ENCODE measurements around the gene SLC25A12. TPM values are rescaled to one million over a fixed set of nuclear protein-coding genes. Genes with fewer than 3 reads are reported as not detected.
"Not testable (repeated sequence)": the region's sequence is repeated elsewhere in the genome, so short reads cannot be mapped to it uniquely, and the experiment has no call there.

SLC25A12 gene
- polyA plus RNA-seq, 3 donors = 6.5 to 8.8 (median 7.0) TPM

DNA sequence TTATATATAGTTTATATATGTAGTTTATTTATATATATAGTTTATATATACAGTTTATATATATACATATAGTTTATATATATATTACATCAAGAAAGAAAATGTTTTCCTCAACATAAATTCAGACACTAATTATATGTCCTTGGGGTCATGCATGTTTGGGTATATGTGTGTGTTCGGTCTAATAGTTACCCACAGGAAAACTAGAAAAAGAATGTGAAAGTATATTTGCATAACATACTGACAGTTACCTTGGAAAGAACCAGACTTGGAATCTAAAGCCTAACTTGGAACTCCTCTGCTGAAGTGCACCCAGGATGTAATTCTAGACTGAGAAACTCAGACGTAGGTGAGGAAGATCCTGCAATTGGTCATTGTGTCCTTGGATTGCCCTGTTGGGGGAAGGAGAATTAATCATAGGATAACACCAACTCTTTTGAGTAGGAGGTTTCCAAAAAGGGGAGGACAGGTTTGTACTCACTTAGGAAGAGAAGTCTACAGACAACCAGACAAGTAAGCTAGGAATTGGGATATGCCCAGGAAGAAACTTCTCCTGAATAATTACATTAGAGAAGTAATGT, 8.9 kb upstream of the SLC25A12 start:
- no peak overlapping the region for H2AFZ ChIP-seq (ENCODE audit: insufficient read depth, low read depth, low read length, poor library complexity, severe bottlenecking)
- no peak for DNase-seq
- no peaks in the 10 kb centered on the region for H3K36me3 ChIP-seq (replicated peaks in 1 of 2; ENCODE audit: control insufficient read depth in 1 of 2, insufficient read depth in 2 of 2, low read length in 2 of 2)
- no peaks in the 10 kb centered on the region for H3K27me3 ChIP-seq (ENCODE audit: control insufficient read depth in 2 of 2, insufficient read depth in 2 of 2, low read length in 2 of 2)
- Mint-ChIP-seq H3K36me3 (no peaks in the 10 kb centered on the region), H3K9me3 (peaks cover 0 to 11% (median 3%) of the 10 kb centered on the region in 7 donors), H3K4me1 (no peaks in the 10 kb centered on the region), H3K27me3 (ENCODE audit: low read depth in 3 of 3) (peaks cover 3 to 11% (median 6%) of the 10 kb centered on the region in 3 donors), H3K4me3 (no peak overlapping the region), H3K27ac (no peak overlapping the region)
- intact Hi-C loops (cut with micrococcal nuclease) = no loop called here
- no peaks in the 10 kb centered on the region for H3K79me2 ChIP-seq (ENCODE audit: insufficient read depth, low read length)
- no peaks in the 10 kb centered on the region for H4K20me1 ChIP-seq (ENCODE audit: insufficient read depth, low read length)
- 86% methylated on average over 1 of the region's 2 CpGs for WGBS (ENCODE audit: insufficient coverage)
- H3K4me2 ChIP-seq (replicated peaks; ENCODE audit: extremely low read depth, low read length, poor library complexity, severe bottlenecking) = no peak overlapping the region
- H3K4me3 ChIP-seq (replicated peaks in 1 of 3; ENCODE audit: low read depth in 2 of 3, low read length in 3 of 3) = no peak overlapping the region
- no peaks in the 10 kb centered on the region for H3K4me1 ChIP-seq (ENCODE audit: control insufficient read depth in 1 of 2, insufficient read depth in 2 of 2, low read length in 2 of 2)
- no peak overlapping the region for H3K9ac ChIP-seq (ENCODE audit: insufficient read depth, low read length, poor library complexity, severe bottlenecking)
- H3K27ac ChIP-seq (ENCODE audit: low read depth in 1 of 2, low read length in 2 of 2) = no peak overlapping the region
- TF ChIP-seq, protein P1, sequence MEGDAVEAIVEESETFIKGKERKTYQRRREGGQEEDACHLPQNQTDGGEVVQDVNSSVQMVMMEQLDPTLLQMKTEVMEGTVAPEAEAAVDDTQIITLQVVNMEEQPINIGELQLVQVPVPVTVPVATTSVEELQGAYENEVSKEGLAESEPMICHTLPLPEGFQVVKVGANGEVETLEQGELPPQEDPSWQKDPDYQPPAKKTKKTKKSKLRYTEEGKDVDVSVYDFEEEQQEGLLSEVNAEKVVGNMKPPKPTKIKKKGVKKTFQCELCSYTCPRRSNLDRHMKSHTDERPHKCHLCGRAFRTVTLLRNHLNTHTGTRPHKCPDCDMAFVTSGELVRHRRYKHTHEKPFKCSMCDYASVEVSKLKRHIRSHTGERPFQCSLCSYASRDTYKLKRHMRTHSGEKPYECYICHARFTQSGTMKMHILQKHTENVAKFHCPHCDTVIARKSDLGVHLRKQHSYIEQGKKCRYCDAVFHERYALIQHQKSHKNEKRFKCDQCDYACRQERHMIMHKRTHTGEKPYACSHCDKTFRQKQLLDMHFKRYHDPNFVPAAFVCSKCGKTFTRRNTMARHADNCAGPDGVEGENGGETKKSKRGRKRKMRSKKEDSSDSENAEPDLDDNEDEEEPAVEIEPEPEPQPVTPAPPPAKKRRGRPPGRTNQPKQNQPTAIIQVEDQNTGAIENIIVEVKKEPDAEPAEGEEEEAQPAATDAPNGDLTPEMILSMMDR (IDR thresholded peaks at IDR 0.05) = no peak
- no peaks in the 10 kb centered on the region for H3K9me3 ChIP-seq (replicated peaks in 1 of 2; ENCODE audit: control insufficient read depth in 1 of 2, insufficient read depth in 1 of 2, low read length in 2 of 2)

DNA sequence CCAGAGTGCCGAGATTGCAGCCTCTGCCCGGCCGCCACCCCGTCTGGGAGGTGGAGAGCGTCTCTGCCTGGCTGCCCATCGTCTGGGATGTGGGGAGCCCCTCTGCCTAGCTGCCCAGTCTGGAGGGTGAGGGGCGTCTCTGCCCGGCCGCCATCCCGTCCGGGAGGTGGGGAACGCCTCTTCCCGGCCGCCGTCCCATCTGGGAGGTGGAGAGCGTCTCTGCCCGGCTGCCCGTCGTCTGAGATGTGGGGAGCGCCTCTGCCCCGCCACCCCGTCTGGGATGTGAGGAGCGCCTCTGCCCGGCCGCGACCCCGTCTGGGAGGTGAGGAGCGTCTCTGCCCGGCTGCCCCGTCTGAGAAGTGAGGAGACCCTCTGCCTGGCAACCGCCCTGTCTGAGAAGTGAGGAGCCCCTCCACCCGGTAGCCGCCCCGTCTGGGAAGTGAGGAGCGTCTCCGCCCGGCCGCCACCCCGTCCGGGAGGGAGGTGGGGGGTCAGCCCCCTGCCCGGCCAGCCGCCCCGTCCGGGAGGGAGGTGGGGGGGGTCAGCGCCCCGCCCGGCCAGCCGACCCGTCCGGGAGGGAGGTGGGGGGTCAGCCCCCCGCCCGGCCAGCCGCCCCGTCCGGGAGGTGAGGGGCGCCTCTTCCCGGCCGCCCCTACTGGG, 5.7 kb upstream of the SLC25A12 start:
- WGBS (ENCODE audit: insufficient coverage) = 88% methylated on average over 5 of the region's 58 CpGs
- H3K36me3 Mint-ChIP-seq; intact Hi-C loops (cut with micrococcal nuclease): not testable (repeated sequence)

More for the DNA sequence above, 5.7 kb upstream of the SLC25A12 start:
- not testable (repeated sequence) for H3K4me1 Mint-ChIP-seq; H3K27ac Mint-ChIP-seq; H3K79me2 ChIP-seq (ENCODE audit: insufficient read depth, low read length); H2AFZ ChIP-seq (ENCODE audit: insufficient read depth, low read depth, low read length, poor library complexity, severe bottlenecking); H3K4me1 ChIP-seq (ENCODE audit: control insufficient read depth in 1 of 2, insufficient read depth in 2 of 2, low read length in 2 of 2); H3K9ac ChIP-seq (ENCODE audit: insufficient read depth, low read length, poor library complexity, severe bottlenecking); H3K36me3 ChIP-seq (replicated peaks in 1 of 2; ENCODE audit: control insufficient read depth in 1 of 2, insufficient read depth in 2 of 2, low read length in 2 of 2); H3K4me3 Mint-ChIP-seq; H3K4me3 ChIP-seq (replicated peaks in 1 of 3; ENCODE audit: low read depth in 2 of 3, low read length in 3 of 3); DNase-seq; H3K9me3 ChIP-seq (replicated peaks in 1 of 2; ENCODE audit: control insufficient read depth in 1 of 2, insufficient read depth in 1 of 2, low read length in 2 of 2); H3K27me3 ChIP-seq (ENCODE audit: control insufficient read depth in 2 of 2, insufficient read depth in 2 of 2, low read length in 2 of 2); H3K4me2 ChIP-seq (replicated peaks; ENCODE audit: extremely low read depth, low read length, poor library complexity, severe bottlenecking); H3K27ac ChIP-seq (ENCODE audit: low read depth in 1 of 2, low read length in 2 of 2); H4K20me1 ChIP-seq (ENCODE audit: insufficient read depth, low read length); H3K27me3 Mint-ChIP-seq (ENCODE audit: low read depth in 3 of 3)
- peaks cover 0 to 11% (median 3%) of the 10 kb centered on the region in 7 donors for H3K9me3 Mint-ChIP-seq

Measured in CD14-positive monocyte (primary cell).